Stimulated activated effector memory CD8-positive, alpha-beta T cell treated with anti-CD3 and anti-CD28 coated beads, Interleukin-12 subunit alpha, Interleukin-12 subunit beta, amount 100 ng/mL, for 72 hours (primary cell): ENCODE measurements around the gene KREMEN2.

Source experiments
- ATAC-seq: fragments of 150-1000 bp; cut with Tn5 transposase; 2 replicates; pipeline ENCODE4 v1.10.0; 2021
- DNase-seq, 2 donors: peaks; one replicate each; pipeline ENCODE4 v3.0.0; 2021 to 2022; ENCODE audit warnings: low spot score in 2 of 2
- H3K27ac Mint-ChIP-seq: one replicate; pipeline ENCODE4 v1.8.0; 2022; ENCODE audit warnings: mild to moderate bottlenecking, mixed read lengths
- H3K36me3 Mint-ChIP-seq: one replicate; pipeline ENCODE4 v1.8.0; 2022; ENCODE audit warnings: mild to moderate bottlenecking, mixed read lengths
- H3K4me1 Mint-ChIP-seq: one replicate; pipeline ENCODE4 v1.8.0; 2022; ENCODE audit warnings: mixed read lengths
- H3K4me3 Mint-ChIP-seq: one replicate; pipeline ENCODE4 v1.8.0; 2022; ENCODE audit warnings: mild to moderate bottlenecking, mixed read lengths
- H3K9me3 Mint-ChIP-seq: one replicate; pipeline ENCODE4 v1.8.0; 2022; ENCODE audit warnings: mixed read lengths

Gene KREMEN2

GRCh38 chr16:2967211-2967631 lies 3.1 kb downstream of the KREMEN2 start:
- Mint-ChIP-seq H3K36me3 (peaks cover 17% of the 10 kb centered on the region), H3K4me3 (no peak overlapping the region), H3K4me1 (peaks cover 50% of the 10 kb centered on the region), H3K9me3 (no peaks in the 10 kb centered on the region), H3K27ac (no peak overlapping the region)
- no peak for DNase-seq
- no peak for ATAC-seq

- Mint-ChIP-seq H3K4me3 (peak overlapping the region; percentile 71), H3K9me3 (no peaks in the 10 kb centered on the region), H3K27ac (no peak overlapping the region), H3K4me1 (peaks cover 53% of the 10 kb centered on the region), H3K36me3 (peaks cover 22% of the 10 kb centered on the region)
- ATAC-seq (no peak), DNase-seq (no peak)
Observed at GRCh38 chr16:2967721-2968161, 3.7 kb downstream of the KREMEN2 start.

DNA sequence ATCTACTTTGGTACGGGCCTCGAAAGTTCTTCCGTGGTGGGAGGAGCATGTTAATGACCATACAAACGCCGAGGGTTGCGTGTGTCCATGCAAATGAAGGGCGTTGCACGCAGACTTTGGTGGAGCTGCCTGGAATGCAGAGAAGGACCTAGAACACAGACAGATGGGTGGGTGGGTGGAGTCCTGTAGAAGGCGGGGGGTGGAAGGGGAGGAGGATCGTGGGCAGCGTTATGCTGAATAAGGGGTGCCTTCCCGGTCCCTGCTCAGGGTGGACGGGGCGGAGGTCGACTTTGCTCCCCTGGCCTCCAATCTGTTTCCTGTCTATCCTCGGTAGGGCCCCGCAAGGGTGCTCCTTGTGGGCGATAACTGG lies 4.3 kb downstream of the KREMEN2 start:
- ATAC-seq (no peak), DNase-seq (no peak)
- Mint-ChIP-seq H3K27ac (no peak overlapping the region), H3K4me3 (peak overlapping the region; percentile 71), H3K4me1 (peaks cover 53% of the 10 kb centered on the region), H3K9me3 (no peaks in the 10 kb centered on the region), H3K36me3 (peaks cover 23% of the 10 kb centered on the region)

DNA sequence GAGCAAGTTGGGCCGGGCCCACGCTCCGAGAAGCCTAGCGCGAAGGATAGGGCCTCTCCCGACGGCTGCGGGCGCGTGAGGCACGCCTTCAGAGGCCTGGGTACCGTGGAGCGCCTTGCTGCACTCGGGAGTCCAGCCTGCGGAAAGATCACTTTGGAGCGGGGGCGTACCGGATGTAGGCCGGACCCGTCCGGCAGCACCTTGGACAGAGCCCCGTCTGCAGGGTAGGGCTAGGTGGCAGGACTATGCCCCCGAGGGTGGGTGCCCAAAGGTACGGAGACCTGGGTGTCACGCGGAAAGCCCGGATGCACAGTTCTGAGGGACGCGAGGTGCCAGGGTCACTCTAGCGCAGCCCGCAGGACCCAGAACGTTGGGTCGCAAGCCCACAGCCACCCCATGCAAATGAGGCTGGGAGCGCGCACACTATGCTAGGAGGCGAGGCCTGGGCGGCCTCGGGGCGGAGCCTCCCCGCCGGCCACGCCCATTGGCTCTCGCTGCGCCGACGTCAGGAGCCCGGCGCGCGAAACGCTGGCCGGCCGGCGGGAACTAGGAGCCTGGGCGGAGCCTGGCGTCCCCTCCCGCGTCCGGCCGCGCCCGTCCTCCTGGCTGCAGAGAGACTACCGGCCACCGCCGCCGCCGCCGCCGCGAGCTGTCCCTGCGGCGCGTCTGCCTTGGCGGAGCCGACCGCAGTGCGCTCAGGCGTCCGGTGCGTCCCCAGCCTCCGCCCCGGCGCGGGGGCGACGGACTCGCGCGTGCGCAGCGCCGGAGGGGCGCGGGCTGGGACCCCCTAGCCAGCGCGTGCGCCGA lies 4.9 kb downstream of the KREMEN2 start, which contains the start of gene PAQR4:
TSS of gene PAQR4 (plus strand) at position 611 of the 807 bp plus-strand sequence. CDS start 327 bp downstream, outside the sequence.
- peak within 1 kb of the TSS; percentile 71 for H3K4me3 Mint-ChIP-seq
- no peaks in the 10 kb centered on the region for H3K9me3 Mint-ChIP-seq
- ATAC-seq (peak; percentile 85), DNase-seq (peak; percentile 91 to 92)
- H3K27ac Mint-ChIP-seq, result no peak within 1 kb of the TSS
- peaks cover 48% of the 10 kb centered on the region for H3K4me1 Mint-ChIP-seq
- peaks cover 23% of the 10 kb centered on the region for H3K36me3 Mint-ChIP-seq

- H3K4me3 Mint-ChIP-seq, result peak overlapping the region; percentile 71
- ATAC-seq, result peak; percentile 79
- no peak overlapping the region for H3K27ac Mint-ChIP-seq
- H3K9me3 Mint-ChIP-seq, result no peaks in the 10 kb centered on the region
- DNase-seq, result peak; percentile 69 to 89
- peaks cover 23% of the 10 kb centered on the region for H3K36me3 Mint-ChIP-seq
- H3K4me1 Mint-ChIP-seq, result peaks cover 43% of the 10 kb centered on the region
Observed at GRCh38 chr16:2969545-2970521, 5.8 kb downstream of the KREMEN2 start.

DNA sequence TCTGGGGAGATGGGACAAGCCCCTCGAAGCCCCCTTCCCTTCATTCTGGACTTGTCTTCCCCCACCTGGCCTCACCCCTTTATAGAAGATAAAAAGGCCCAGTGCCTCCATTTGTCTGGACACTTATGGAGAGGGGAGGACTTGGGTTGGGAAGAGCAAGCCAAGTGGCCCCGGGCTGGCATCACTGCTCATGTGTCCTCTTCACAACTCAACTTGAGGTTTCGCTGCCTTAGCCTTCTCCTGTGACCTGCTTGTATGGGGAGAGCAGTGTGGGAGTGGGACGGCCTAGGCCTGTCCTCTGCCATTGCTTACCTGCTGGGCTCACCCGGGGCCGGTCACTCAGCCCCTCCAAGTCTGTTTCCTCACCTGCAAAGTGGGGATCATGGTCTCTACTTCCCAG lies 6.5 kb downstream of the KREMEN2 start:
- H3K4me3 Mint-ChIP-seq, result peak overlapping the region; percentile 71
- ATAC-seq (no peak), DNase-seq (no peak)
- peaks cover 30% of the 10 kb centered on the region for H3K36me3 Mint-ChIP-seq
- H3K4me1 Mint-ChIP-seq, result peaks cover 36% of the 10 kb centered on the region
- H3K9me3 Mint-ChIP-seq, result no peaks in the 10 kb centered on the region
- H3K27ac Mint-ChIP-seq, result no peak overlapping the region

GRCh38 chr16:2971134-2971984 lies 7.3 kb downstream of the KREMEN2 start:
- Mint-ChIP-seq H3K4me1 (peaks cover 32% of the 10 kb centered on the region), H3K9me3 (no peaks in the 10 kb centered on the region), H3K4me3 (peak overlapping the region; percentile 71), H3K27ac (peak overlapping the region; percentile 93), H3K36me3 (peaks cover 38% of the 10 kb centered on the region)
- DNase-seq (no peak), ATAC-seq (no peak)

GRCh38 chr16:2971985-2972784 lies 8.1 kb downstream of the KREMEN2 start:
- Mint-ChIP-seq H3K36me3 (peaks cover 46% of the 10 kb centered on the region), H3K4me3 (peak overlapping the region; percentile 44), H3K4me1 (peaks cover 32% of the 10 kb centered on the region), H3K9me3 (no peaks in the 10 kb centered on the region), H3K27ac (peak overlapping the region; percentile 93)
- DNase-seq (no peak), ATAC-seq (no peak)

DNA sequence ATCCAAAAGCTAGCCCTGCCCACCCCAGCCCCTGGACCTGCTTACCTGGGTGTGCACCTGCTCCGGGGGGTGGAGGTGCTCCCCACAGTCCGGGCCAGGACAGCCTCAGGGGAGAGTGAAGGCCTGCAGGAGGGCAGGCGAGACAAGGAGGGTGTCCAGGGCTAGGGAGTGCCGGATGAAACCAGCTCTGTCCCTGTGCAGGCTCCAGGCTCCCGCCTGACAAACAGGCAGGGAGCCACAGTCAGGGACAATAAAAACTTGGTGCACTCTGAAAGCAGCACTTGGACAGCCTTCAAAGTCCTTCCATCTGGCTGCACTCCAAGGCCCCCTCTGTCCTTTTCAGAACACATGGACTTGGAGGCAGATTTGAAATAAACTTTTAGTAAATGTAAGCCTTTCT lies 9.0 kb downstream of the KREMEN2 start:
- ATAC-seq (no peak), DNase-seq (no peak)
- H3K4me1 Mint-ChIP-seq, result peaks cover 28% of the 10 kb centered on the region
- H3K27ac Mint-ChIP-seq, result no peak overlapping the region
- no peak overlapping the region for H3K4me3 Mint-ChIP-seq
- H3K36me3 Mint-ChIP-seq, result peaks cover 53% of the 10 kb centered on the region
- H3K9me3 Mint-ChIP-seq, result no peaks in the 10 kb centered on the region

DNA sequence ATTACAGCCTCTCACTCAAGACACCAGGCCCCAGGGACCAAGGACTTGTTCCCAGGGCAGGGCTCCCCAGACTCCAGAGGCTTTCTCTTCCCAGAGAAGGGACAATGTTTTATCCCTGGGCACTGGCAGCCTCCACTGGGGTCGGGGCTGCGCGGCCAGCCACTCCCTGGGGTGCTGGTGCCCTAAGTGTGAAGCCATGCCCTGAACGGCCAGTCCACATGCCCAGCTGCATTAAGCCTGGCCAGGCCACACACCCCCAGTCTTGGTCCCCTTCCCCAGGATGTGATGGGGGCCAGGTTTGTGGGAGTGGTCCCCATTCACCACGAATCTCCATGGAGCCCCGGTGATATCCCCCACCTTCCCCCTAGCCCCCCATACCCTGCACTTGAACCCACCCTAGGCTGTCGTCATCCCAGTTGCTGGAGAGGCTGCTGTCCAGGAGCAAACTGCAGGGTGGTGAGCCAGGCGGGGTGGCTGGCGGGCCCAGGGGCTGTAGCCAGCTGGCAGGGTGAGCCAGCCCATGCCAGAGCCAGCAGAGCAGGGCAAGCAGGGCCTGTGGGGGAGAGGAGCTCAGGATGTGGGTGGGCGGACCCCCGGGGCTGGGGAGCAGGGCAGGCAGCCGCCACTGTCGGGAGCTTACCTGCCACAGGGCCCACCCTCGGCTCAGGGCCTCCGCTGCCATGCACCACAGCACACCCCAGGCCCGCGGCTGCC lies 9.7 kb downstream of the KREMEN2 start:
- H3K36me3 Mint-ChIP-seq, result peaks cover 57% of the 10 kb centered on the region
- H3K27ac Mint-ChIP-seq, result no peak overlapping the region
- H3K4me3 Mint-ChIP-seq, result no peak overlapping the region
- H3K4me1 Mint-ChIP-seq, result peaks cover 21% of the 10 kb centered on the region
- no peaks in the 10 kb centered on the region for H3K9me3 Mint-ChIP-seq
- DNase-seq (no peak), ATAC-seq (no peak)

DNA sequence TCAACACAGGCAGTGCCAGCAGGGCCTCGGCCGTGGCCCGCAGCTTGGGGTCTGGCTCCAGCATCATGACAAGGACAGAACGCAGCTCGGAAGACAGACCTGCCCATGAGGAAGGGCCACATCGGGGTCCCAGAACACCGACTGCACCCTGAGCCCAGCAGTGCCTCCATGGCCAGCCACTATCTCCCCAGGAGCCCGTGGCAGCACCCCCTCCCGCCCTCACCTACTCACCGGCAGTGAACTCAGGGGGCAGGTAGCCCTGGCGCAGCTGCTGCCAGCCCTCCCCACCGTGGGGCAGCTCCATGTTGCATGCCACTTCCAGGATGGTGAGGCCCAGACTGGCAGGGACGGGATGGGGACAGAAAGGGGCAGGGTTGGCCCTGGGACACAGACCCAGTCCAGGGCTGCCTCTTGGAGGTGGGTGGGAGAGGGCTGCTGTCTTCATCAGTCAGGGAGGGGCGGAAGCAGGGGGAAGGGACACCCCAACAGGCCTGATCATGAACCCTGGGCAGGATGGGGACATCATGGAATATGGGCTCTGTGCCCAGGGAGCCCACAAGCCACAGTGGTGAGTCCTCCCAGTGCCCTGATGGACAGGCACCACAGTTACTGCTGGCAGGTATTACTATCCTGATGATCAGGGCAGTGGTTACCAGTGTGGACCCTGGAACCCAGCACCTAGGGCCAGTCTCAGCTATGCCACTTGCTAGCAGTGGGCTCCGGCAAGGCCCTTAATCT lies 10.4 kb downstream of the KREMEN2 start:
- ATAC-seq, result no peak
- no peaks in the 10 kb centered on the region for H3K9me3 Mint-ChIP-seq
- no peak for DNase-seq
- peaks cover 64% of the 10 kb centered on the region for H3K36me3 Mint-ChIP-seq
- H3K4me1 Mint-ChIP-seq, result peaks cover 22% of the 10 kb centered on the region
- no peak overlapping the region for H3K4me3 Mint-ChIP-seq
- H3K27ac Mint-ChIP-seq, result no peak overlapping the region

DNA sequence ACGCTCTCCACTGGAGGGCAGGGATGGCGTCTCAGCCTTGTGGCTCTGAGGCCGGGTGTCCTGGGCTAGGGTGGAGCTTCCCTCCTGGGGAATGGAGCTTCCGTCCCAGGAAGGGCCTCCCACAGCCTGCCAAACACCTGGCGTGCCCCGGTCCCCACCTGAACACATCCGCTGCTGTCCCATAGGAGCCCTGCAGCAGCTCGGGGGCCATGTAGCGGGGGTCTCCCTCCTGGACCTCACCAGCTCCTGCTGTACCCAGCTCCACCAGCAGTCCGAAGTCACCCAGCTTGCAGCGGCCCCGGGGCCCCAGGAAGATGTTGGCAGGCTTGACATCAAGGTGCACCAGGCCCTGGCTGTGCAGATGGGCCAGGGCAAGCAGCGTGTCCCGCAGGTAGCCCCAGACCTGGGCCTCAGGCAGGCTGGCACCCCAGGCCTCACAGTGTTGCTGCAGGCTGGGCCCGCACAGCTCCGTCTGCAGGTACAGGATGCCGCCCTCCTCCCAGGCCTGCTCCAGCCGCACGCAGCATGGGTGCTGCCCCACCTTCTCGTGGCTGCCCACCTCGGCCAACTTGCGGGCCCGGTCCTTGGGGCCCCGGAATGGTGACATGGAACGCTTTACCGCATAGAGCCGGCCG lies 11.2 kb downstream of the KREMEN2 start:
- Mint-ChIP-seq H3K9me3 (no peaks in the 10 kb centered on the region), H3K4me1 (peaks cover 25% of the 10 kb centered on the region), H3K36me3 (peaks cover 66% of the 10 kb centered on the region), H3K27ac (no peak overlapping the region), H3K4me3 (no peak overlapping the region)
- no peak for ATAC-seq
- DNase-seq, result no peak

GRCh38 chr16:2976201-2976600 lies 12.1 kb downstream of the KREMEN2 start:
- ATAC-seq (no peak), DNase-seq (no peak)
- Mint-ChIP-seq H3K9me3 (no peaks in the 10 kb centered on the region), H3K36me3 (peaks cover 66% of the 10 kb centered on the region), H3K27ac (no peak overlapping the region), H3K4me1 (peaks cover 22% of the 10 kb centered on the region), H3K4me3 (no peak overlapping the region)
